ENCODE data around the gene GDPD1.

GRCh38 chr17:59287452-59287851 lies 67.1 kb downstream of the GDPD1 start:
- TF ChIP-seq CTCF (IDR thresholded peaks at IDR 0.05; ENCODE audit: insufficient read depth, low read length, poor library complexity, severe bottlenecking) (no peak), EZH2phosphoT487 (conservative IDR thresholded peaks at IDR 0.05; ENCODE audit: low read length) (no peak)

Measured in SU-DHL-6 (cell line).